ENCODE data around the gene SLC7A1.

GRCh38 chr13:29551214-29551613, 44.3 kb downstream of the SLC7A1 start:
- TF ChIP-seq POLR2A (IDR thresholded peaks at IDR 0.05; ENCODE audit: control extremely low read depth in 1 of 2, low read depth in 2 of 2, low read length in 2 of 2) (no peak), BACH1 (IDR thresholded peaks at IDR 0.05; ENCODE audit: low read length) (no peak), ASH2L (IDR thresholded peaks at IDR 0.05; ENCODE audit: low read length) (no peak), FOSL1 (IDR thresholded peaks at IDR 0.05; ENCODE audit: insufficient read depth, low read depth, low read length) (no peak), CTCF (IDR thresholded peaks at IDR 0.05; ENCODE audit: control extremely low read depth in 1 of 3, insufficient read depth in 1 of 3, low read depth in 1 of 3, low read length in 3 of 3) (no peak), ZNF274 (IDR thresholded peaks at IDR 0.05; ENCODE audit: borderline replicate concordance, extremely low read depth, low read length) (no peak), CEBPB (IDR thresholded peaks at IDR 0.05; ENCODE audit: low read depth, low read length) (no peak)

All from H1 (cell line).